GM23248 (cell line): ENCODE results near the gene APOL1.

Source experiments
- EZH2 ChIP-seq: fragments of 200-600 bp; sonication (generic); IDR thresholded peaks from 2 replicates; pipeline ENCODE4 v1.6.1; 2018; ENCODE audit warnings: antibody characterized with exemption, mild to moderate bottlenecking; ENCODE audit not compliant: insufficient read depth, poor library complexity, severe bottlenecking
- EZH2phosphoT487 ChIP-seq: fragments of 200-600 bp; sonication (generic); IDR thresholded peaks from 2 replicates; pipeline ENCODE4 v1.6.1; 2018; ENCODE audit warnings: antibody characterized with exemption, moderate library complexity, mild to moderate bottlenecking, low read depth; ENCODE audit not compliant: insufficient read depth

DNA sequence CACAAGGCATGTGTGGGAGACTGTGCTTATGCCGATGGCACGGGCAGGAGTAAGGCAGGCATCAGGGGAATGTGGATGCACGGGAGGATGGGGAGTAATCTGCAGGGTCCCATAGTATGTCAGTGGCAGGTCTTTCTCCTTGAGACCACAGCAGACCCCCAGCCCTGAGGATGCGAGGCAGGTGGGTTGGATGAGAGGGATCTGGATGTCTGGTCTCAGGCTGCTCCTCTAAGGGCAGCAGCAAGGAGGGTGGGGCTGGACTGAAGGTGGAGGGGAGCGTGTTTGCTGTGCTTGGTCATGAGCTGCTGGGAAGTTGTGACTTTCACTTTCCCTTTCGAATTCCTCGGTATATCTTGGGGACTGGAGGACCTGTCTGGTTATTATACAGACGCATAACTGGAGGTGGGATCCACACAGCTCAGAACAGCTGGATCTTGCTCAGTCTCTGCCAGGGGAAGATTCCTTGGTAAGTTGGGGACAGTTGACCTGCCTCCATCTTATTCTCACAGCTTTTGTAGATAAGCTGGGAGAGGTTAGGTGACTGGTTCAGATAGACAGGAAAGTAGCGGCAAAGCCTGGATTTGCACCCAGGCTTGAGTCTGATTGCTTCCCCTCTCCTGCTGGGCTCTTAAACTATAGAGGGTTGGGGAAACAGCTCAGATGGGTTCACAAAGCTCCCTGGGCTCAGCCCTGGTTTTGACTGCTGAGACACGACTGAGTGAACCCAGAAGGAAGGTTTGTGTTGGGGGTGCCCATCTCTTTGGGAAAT, at the start of gene APOL1:
- TF ChIP-seq EZH2phosphoT487 (no peak), EZH2 (no peak)
